Measurements from ENCODE around the gene ERN1. TPM values are rescaled to one million over a fixed set of nuclear protein-coding genes. Genes with fewer than 3 reads are reported as not detected.

ERN1 gene
- total and polyA plus RNA-seq, 4 donors, result 8.3 to 34.2 (median 19.4) TPM

DNA sequence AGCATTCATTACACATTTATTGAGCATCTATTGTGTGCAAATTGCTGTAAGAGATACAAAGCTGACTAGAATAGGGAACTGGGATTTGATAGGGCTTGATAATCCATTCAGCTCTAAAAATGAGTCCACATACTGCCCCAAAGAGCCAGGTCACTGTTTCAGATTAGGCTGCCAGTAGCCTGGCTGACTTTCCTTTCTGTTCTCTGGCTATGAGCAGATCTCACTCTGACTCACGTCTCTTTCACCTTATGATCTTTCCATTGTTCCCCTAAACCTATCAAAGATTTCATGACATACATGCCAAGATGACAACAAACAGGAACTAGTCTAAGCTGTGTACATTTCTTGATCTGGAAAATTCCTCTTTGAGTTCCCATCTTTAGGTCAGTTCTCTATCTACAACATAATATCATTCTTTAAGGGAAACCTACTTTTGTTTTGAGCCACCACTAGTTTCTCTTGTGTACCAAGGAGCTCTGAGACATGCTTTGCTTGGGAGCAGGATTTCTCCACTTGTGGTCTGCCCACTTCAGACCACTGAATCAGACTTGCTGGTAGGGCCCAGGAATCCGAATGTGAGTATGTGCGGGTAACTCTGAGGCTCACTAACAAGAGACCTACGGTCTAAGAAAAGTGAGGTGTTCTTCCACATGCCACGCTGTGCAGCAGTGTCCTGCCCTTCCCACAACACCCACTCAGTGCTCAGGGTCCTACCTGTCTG, 68.6 kb downstream of the ERN1 start:
- no peak for DNase-seq
- H3K36me3 ChIP-seq (ENCODE audit: control insufficient read depth in 4 of 4, insufficient read depth in 4 of 4, low read length in 4 of 4), result peaks cover 0 to 42% (median 10%) of the 10 kb centered on the region in 4 donors
- no peak for ATAC-seq (ENCODE audit: insufficient read depth, low FRiP score)
- H3K27ac ChIP-seq (ENCODE audit: low read depth in 1 of 2, low read length in 1 of 2), result no peak overlapping the region
- H3K4me3 ChIP-seq, result no peak overlapping the region
- H3K27me3 ChIP-seq (ENCODE audit: control insufficient read depth in 3 of 3, insufficient read depth in 3 of 3, low read length in 2 of 3), result no peaks in the 10 kb centered on the region
- H3K9ac ChIP-seq (ENCODE audit: insufficient read depth in 1 of 2, low read length in 2 of 2), result no peak overlapping the region
- peaks cover 0 to 3% (median 0%) of the 10 kb centered on the region in 5 donors for H3K4me1 ChIP-seq (ENCODE audit: control insufficient read depth in 5 of 5, insufficient read depth in 5 of 5, low read length in 5 of 5)
- WGBS, 2 donors, result 86 to 87% methylated on average over 5 of the region's 5 CpGs
- TF ChIP-seq, protein P1, sequence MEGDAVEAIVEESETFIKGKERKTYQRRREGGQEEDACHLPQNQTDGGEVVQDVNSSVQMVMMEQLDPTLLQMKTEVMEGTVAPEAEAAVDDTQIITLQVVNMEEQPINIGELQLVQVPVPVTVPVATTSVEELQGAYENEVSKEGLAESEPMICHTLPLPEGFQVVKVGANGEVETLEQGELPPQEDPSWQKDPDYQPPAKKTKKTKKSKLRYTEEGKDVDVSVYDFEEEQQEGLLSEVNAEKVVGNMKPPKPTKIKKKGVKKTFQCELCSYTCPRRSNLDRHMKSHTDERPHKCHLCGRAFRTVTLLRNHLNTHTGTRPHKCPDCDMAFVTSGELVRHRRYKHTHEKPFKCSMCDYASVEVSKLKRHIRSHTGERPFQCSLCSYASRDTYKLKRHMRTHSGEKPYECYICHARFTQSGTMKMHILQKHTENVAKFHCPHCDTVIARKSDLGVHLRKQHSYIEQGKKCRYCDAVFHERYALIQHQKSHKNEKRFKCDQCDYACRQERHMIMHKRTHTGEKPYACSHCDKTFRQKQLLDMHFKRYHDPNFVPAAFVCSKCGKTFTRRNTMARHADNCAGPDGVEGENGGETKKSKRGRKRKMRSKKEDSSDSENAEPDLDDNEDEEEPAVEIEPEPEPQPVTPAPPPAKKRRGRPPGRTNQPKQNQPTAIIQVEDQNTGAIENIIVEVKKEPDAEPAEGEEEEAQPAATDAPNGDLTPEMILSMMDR (IDR thresholded peaks at IDR 0.05; ENCODE audit: control extremely low read depth, extremely low read depth), result no peak
- peaks cover 0 to 2% (median 0%) of the 10 kb centered on the region in 4 donors for H3K9me3 ChIP-seq (ENCODE audit: control insufficient read depth in 4 of 4, insufficient read depth in 3 of 4, low read length in 3 of 4)

DNA sequence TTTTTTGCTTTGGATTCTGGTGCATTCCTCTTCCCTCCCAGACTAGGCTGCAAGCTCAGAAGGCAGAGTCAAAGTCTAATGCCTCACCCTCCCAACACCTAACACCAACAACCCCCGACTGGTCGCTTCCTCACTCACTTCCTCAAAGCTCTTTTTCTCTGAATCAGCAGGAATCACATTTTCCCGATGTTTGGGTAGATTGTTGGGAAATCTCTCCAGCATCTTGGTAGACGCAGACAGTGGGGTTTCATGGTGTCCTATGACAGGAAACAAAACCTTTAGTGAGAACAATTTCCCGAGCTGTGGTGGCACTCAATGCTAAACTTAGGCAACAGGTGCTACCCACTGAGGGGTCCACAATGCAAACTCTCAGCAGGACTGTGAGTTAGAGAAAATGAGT, 69.6 kb downstream of the ERN1 start:
- no peak overlapping the region for H3K4me3 ChIP-seq
- no peak for DNase-seq
- no peak overlapping the region for H3K27ac ChIP-seq (ENCODE audit: low read depth in 1 of 2, low read length in 1 of 2)
- TF ChIP-seq, protein P1 (IDR thresholded peaks at IDR 0.05; ENCODE audit: control extremely low read depth, extremely low read depth), result no peak
- no peak for ATAC-seq (ENCODE audit: insufficient read depth, low FRiP score)
- H3K27me3 ChIP-seq (ENCODE audit: control insufficient read depth in 3 of 3, insufficient read depth in 3 of 3, low read length in 2 of 3), result no peaks in the 10 kb centered on the region
- no peak overlapping the region for H3K9ac ChIP-seq (ENCODE audit: insufficient read depth in 1 of 2, low read length in 2 of 2)
- peaks cover 0 to 2% (median 0%) of the 10 kb centered on the region in 4 donors for H3K9me3 ChIP-seq (ENCODE audit: control insufficient read depth in 4 of 4, insufficient read depth in 3 of 4, low read length in 3 of 4)
- 34 to 61% methylated on average over 5 of the region's 5 CpGs for WGBS, 2 donors
- peaks cover 0 to 3% (median 0%) of the 10 kb centered on the region in 5 donors for H3K4me1 ChIP-seq (ENCODE audit: control insufficient read depth in 5 of 5, insufficient read depth in 5 of 5, low read length in 5 of 5)
- peaks cover 6 to 44% (median 9%) of the 10 kb centered on the region in 4 donors for H3K36me3 ChIP-seq (ENCODE audit: control insufficient read depth in 4 of 4, insufficient read depth in 4 of 4, low read length in 4 of 4)

DNA sequence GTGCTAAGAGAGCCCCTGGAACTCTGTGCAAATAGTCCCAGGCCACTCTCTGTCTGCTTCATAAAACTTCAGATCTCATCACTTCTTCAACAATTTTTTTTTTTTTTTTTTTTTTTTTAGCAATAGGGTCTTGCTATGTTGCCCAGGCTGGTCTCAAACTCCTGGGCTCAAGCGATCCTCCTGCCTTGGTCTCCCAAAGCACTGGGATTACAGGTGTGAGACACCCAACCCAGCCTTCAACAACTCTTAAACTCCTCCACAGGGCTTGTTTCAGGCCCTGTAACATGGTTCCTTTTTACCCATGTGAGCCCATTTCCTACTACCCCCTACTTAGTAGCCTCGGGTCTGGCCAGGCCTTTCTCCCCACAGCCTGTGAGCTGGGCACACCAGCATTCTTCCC, 70.2 kb downstream of the ERN1 start:
- Histone ChIP-seq H3K9me3 (ENCODE audit: control insufficient read depth in 4 of 4, insufficient read depth in 3 of 4, low read length in 3 of 4) (peaks cover 0 to 2% (median 0%) of the 10 kb centered on the region in 4 donors), H3K27ac (ENCODE audit: low read depth in 1 of 2, low read length in 1 of 2) (peak overlapping the region in 1 of 2 donors; percentile 13), H3K4me3 (no peak overlapping the region), H3K27me3 (ENCODE audit: control insufficient read depth in 3 of 3, insufficient read depth in 3 of 3, low read length in 2 of 3) (no peaks in the 10 kb centered on the region), H3K36me3 (ENCODE audit: control insufficient read depth in 4 of 4, insufficient read depth in 4 of 4, low read length in 4 of 4) (peaks cover 6 to 47% (median 11%) of the 10 kb centered on the region in 4 donors), H3K4me1 (ENCODE audit: control insufficient read depth in 5 of 5, insufficient read depth in 5 of 5, low read length in 5 of 5) (peaks cover 0 to 3% (median 0%) of the 10 kb centered on the region in 5 donors), H3K9ac (ENCODE audit: insufficient read depth in 1 of 2, low read length in 2 of 2) (no peak overlapping the region)
- 83 to 92% methylated on average over 2 of the region's 2 CpGs for WGBS, 2 donors
- TF ChIP-seq, protein P1 (IDR thresholded peaks at IDR 0.05; ENCODE audit: control extremely low read depth, extremely low read depth), result no peak
- no peak for DNase-seq
- ATAC-seq (ENCODE audit: insufficient read depth, low FRiP score), result no peak
